ENCODE measurements around the gene CTCF. TPM values are rescaled to one million over a fixed set of nuclear protein-coding genes. Genes with fewer than 3 reads are reported as not detected.

CTCF gene
- polyA plus RNA-seq, 1 donor, result 43.9 TPM

- peak; percentile 84 for DNase-seq
Observed at GRCh38 chr16:67666559-67667452, 104.5 kb downstream of the CTCF start, which contains the start of the genes C16orf86 and ENKD1. TSS of gene C16orf86 (plus strand) at chr16:67666814. CDS start at chr16:67666971, 157 bp downstream. TSS of gene ENKD1 (minus strand) at chr16:67666750. CDS start at chr16:67666442, 308 bp downstream.

- DNase-seq, result no peak
Observed at GRCh38 chr16:67667453-67667816, 105.1 kb downstream of the CTCF start.

DNA sequence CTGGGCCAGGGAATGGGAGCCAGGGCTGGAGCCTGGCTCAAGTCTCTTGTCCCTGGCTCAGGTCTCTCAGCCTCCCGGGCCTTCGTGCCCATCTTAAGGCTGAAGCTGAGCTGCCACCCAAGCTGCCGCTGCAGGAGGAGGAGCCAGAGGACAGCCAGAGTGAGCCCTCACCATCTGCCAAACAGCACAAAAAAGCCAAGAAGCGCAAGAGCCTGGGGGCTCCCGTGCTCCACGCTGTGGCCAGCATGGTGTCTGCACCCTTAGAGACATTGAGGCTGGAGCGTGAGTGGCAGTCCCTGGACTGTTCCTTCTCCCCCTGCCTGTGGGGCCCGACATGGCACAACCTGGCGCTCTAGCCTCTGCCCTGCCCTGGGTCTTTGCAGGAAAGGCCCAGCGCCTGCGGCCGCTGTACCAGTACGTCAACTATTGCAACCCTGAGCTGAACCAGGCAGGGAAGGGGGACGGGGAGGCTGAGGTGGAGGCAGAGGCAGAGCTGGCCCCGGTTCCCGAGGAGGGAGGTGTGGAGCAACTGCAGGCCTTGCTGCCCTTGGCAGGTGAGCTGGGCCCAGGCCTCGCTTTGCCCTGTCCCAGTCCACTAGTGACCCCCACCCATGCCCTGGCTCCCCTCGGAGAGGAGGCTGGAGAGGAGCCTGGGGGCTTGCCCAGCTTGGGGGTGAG lies 105.6 kb downstream of the CTCF start:
- DNase-seq, result peak; percentile 83

DNA sequence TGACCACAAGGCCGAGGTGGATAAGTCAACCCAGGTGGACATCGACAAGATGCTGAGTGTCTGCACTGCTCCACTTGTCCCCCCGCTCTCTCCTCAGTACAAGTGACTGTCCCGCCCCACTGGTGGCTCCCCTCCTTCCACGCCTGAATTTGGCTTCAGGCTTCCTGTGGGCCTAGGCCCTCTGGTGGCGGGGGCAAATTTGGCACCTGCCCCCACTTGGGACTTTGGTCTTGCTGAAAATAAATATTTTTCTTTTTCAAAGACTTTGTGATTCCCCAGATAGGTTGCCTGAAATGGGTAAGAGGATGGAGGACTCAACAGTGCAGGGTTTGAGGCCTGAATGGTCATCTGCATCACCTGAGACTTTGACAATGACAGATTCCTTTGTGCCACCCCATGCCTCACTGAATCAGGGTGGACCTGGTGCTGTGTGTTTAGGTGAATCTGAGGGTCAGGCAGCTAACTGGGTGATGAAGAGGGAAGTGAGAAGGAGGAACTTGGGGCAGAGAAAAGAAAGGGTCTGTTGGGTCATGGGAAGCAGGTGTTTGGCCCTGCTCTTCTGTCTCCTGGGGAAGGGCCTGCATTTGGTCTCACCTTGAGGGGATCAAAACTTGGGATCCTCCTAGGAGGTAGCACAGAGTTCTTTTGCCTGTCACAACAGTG lies 106.3 kb downstream of the CTCF start:
- no peak for DNase-seq

DNA sequence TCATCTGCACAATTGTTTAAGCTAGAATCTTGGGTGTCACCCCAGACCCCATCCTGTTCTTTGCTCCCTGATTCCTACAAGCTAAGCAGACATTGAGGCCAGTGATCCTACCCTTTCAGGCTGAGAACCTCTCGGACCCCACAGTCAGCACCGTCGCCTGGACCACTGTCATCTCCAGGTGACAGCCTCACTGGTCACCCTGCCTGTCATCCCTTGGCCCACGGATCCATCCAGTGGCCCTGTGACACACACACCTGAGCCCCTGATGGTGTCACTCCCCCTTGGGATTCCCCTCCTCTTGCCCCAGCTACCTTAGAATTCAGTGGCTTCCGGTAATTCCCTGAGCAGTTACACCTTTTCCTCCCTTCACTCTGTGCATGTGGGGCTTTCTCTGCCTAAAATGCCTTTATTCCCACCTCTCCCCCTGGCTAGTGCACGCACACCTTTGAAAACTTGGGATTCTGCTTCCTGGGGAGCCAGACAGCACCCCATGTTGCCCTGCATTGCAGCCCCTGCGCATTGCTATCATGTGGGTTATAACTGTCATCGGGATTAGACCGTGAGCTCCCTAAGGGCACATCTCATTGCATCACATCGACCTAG lies 107.3 kb downstream of the CTCF start:
- no peak for DNase-seq

GRCh38 chr16:67672306-67672705 lies 110.0 kb downstream of the CTCF start:
- DNase-seq, result no peak

DNA sequence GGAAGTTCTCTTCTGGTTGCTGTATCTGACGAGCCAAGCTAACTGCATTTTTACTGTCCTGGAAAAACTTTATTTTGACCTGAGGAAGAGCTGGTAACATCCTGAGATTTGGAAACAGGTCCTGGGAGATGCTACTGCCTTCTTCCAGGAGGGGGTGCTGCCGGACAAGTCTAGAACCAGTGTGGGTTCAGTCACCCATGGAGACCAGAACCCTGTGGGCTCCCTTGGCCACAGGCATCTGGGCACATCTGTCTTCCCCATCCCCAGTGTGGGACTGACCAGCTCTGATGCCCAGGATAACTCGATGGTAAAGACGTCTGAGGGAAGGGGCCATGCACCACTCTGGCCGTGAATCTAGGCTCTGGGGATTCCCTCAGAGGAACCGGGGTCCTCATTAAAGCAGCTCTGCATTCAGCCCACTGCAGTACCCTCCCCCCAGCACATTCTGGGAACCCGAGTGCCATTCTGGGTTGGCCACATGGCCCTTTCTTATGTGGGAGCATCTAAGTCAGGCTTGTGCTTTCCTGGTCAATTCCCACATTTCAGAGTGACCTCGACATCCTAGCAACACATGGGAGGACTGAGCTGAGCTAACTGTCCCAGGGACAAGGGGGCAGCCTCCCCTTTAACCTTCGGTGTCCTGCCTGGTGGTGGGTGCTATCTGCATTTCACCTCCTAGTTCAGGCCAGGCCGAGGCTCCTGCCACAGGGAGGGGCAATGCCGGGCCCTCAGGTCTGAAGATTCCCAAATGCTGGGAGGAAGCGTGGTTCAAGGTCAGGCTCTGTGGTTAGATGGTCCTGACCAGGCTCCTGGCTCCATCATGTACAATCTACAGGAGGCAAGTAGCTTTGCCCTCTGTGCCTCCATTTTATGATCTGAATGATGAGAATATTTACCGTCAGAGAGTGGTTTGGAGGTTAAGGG lies 110.7 kb downstream of the CTCF start:
- DNase-seq, result no peak

DNA sequence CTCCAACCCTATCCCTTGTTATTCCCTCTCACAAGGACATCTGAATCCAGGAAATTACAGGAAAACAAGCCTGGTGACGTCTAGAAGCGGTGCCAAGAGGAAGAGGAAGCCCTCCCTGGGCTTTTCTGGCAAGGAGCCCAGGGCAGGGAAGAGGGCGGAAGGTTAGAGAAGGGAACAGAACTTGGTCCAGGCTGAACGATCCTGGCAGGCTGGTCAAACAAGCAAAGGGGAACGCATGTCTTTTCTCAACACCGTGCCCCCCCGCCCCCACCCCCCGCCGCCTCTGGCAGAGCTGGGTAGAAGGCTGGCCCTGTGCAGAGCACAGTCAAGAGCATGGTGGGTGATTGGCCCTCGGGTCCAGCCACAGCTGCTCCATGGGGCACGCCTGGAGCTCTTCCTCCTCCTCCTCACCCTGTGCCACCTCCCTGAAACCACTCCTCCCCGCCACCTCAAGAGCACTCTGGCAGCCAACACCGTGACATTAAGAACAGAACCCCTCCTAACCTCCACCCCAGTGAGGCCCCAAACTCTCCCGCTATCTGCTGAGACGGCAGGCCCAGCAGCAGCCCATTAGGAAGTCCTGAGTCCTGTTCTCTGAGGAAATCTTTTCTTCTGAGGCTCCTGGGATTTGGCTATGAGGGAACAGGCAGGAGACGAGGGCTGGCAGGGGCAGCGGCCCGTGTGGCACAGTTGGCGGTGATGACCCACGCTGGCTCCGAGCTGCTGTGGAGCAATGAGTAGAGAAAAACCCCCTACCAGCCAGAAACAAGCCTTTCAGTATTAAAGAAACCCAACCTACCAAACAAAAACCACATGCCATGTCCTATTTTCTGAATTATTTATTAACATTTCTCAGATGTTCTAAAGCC lies 111.6 kb downstream of the CTCF start:
- DNase-seq, result no peak

- no peak for DNase-seq
Observed at GRCh38 chr16:67674851-67675578, 112.7 kb downstream of the CTCF start.

- DNase-seq, result no peak
Observed at GRCh38 chr16:67675579-67675935, 113.2 kb downstream of the CTCF start.

- DNase-seq, result no peak
Observed at GRCh38 chr16:67675999-67676398, 113.7 kb downstream of the CTCF start.

DNA sequence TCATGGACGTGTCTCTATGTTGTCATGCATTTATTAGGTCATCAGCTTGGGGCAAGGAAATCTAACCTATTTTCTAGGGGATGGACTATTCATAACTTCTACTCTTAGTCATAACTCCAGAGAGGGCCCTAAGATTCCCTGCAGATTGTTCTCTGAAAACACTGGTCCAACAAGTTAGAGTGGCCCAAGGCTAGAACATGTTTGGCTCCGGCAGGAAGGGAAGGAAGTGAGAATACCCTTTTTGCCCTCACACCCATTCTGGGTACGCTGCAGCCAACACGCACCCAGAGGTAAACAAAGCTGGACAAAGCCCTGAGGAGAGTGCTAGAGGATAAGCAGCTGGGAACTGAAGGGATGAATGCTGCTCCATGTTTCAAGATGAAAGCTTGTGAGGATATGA lies 114.2 kb downstream of the CTCF start:
- no peak for DNase-seq

- no peak for DNase-seq
Observed at GRCh38 chr16:67676939-67677338, 114.6 kb downstream of the CTCF start.

DNA sequence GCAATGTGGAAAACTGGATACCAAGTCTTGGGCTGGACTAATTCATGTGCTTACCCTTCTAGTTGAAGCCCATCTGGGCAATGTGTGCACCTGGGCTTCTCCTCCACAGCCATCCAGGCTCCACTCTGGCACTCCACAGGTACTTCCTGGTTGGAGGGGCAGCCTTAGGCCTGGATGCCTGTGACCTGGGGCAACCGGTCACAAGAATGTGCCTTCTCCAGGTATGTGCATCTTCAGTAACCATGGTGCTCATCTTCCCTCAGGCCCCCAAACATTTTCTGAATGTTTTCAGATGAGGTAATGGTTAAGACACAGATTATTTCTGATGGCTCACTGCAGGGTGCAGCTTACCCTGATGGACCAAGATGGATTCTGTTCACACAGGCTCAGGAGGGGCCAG lies 115.4 kb downstream of the CTCF start:
- DNase-seq, result no peak

- DNase-seq, result no peak
Observed at GRCh38 chr16:67678354-67679023, 116.2 kb downstream of the CTCF start.

DNA sequence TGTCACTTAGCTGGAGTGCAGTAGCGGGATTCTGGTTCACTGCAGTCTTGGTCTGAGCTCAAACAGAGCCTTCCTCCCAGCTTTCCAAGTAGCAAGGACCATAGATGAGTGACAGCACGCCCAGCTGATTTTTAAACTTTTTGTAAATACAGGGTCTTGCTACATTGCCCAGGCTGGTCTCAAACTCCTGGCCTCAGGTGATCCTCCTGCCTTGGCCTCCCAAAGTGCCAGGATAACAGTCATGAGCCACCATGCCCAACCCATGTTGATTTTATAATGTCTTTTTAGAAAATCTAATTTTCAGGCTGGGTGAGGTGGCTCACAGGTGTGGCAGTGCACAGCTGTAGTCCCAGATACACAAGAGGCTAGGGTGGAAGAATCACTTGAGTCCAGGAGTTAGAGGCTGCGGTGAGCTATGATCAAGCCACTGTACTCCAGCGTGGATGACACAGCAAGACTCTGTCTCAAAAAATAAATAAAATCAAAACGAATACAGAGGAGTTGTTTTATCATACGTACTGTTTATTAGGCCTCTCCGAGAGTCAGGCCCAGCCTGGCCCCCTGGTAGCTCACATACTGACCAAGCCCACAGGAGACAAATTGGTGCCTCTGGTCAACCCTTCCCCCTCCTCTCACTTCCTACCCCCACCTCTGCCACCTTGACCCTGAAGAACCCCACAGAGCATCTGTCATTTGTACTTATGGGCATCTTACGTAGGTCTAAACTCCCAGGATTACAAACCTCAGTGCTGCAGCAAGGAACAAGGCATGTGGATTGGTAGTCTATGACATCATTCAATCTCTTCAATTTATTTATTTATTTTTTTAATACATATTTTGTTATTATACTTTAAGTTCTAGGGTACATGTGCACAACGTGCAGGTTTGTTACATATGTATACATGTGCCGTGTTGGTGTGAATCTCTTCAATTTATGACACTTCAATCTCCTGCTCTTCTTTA lies 117.9 kb downstream of the CTCF start:
- no peak for DNase-seq

GRCh38 chr16:67683767-67684166 lies 121.4 kb downstream of the CTCF start:
- no peak for DNase-seq

Data from hindlimb muscle (tissue), 1 donor.